ENCODE measurements around the gene LY6G5C. TPM values are rescaled to one million over a fixed set of nuclear protein-coding genes. Genes with fewer than 3 reads are reported as not detected.

Gene LY6G5C
- polyA plus RNA-seq, 3 donors, result 4.8 to 7.3 (median 5.8) TPM

DNA sequence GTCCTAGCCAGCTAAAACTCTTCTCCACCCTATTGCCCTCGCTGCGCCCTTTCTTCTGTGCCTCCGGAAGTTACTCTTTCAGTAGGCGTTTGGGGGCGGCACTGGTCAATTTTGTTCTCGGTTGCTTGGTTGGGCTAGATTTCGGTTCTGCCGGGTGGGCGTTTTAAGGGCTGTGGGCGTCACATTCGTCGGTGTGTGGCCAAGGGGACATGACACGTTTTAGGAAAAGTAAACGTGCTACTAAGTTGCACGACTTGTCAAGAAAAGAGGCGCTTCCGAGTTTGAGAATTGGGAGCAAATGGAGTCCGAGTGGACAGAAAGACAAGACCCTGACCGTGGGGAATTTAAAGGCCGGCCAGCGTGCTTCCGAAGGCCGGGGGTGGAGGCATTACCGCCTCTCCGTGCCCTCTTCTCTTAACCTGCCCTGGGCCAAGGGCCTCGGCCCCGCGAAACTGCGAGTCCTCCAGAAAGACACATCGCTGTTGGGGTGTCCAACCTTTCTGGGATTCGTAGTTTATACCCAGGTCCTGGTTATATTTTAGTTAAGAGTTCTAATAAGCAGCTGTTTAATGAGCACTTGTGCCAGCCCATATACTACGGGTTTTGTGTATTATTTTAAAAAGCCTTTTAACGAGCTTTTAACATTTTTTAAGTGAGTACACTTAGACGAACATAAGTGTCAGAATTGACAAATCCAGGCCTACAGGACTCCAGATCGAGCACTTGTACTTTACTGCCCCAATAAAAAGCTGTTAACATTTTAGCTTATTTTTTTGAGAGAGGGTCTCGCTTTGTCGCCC is 27.7 kb downstream of the LY6G5C start:
- H3K4me2 ChIP-seq (replicated peaks; ENCODE audit: extremely low read depth, low read length, poor library complexity, severe bottlenecking), result peak overlapping the region; percentile 88
- Mint-ChIP-seq H3K4me3 (peak overlapping the region; percentile 93 to 99), H3K9me3 (peaks cover 0 to 2% (median 0%) of the 10 kb centered on the region in 7 donors), H3K36me3 (peaks cover 49 to 63% of the 10 kb centered on the region in 2 donors), H3K4me1 (peaks cover 39% of the 10 kb centered on the region), H3K27me3 (ENCODE audit: low read depth in 3 of 3) (peaks cover 0 to 10% (median 5%) of the 10 kb centered on the region in 3 donors), H3K27ac (peak overlapping the region; percentile 99 to 100 (median 100))
- no peaks in the 10 kb centered on the region for H3K9me3 ChIP-seq (replicated peaks in 1 of 2; ENCODE audit: control insufficient read depth in 1 of 2, insufficient read depth in 1 of 2, low read length in 2 of 2)
- peak overlapping the region; percentile 95 for H3K9ac ChIP-seq (ENCODE audit: insufficient read depth, low read length, poor library complexity, severe bottlenecking)
- no peaks in the 10 kb centered on the region for H3K27me3 ChIP-seq (ENCODE audit: control insufficient read depth in 2 of 2, insufficient read depth in 2 of 2, low read length in 2 of 2)
- H3K4me1 ChIP-seq (ENCODE audit: control insufficient read depth in 1 of 2, insufficient read depth in 2 of 2, low read length in 2 of 2), result peaks cover 20 to 40% of the 10 kb centered on the region in 2 donors
- WGBS (ENCODE audit: insufficient coverage), result 5% methylated on average over 24 of the region's 37 CpGs
- peak in 1 of 3 donors; percentile 83 for DNase-seq
- H3K27ac ChIP-seq (ENCODE audit: low read depth in 1 of 2, low read length in 2 of 2), result peak overlapping the region; percentile 95 to 98
- intact Hi-C loops (cut with micrococcal nuclease), result loop anchor here (1.0 to 2.0 kb wide), 2 partner anchors 12 to 32 kb away; partner anchors contain the start of gene PRRC2A (in 2 of the 2)
- H3K36me3 ChIP-seq (replicated peaks in 1 of 2; ENCODE audit: control insufficient read depth in 1 of 2, insufficient read depth in 2 of 2, low read length in 2 of 2), result peaks cover 27 to 61% of the 10 kb centered on the region in 2 donors
- peak overlapping the region; percentile 48 to 87 (median 76) for H3K4me3 ChIP-seq (replicated peaks in 1 of 3; ENCODE audit: low read depth in 2 of 3, low read length in 3 of 3)
- peak overlapping the region; percentile 82 for H2AFZ ChIP-seq (ENCODE audit: insufficient read depth, low read depth, low read length, poor library complexity, severe bottlenecking)
- H4K20me1 ChIP-seq (ENCODE audit: insufficient read depth, low read length), result peaks cover 32% of the 10 kb centered on the region
- H3K79me2 ChIP-seq (ENCODE audit: insufficient read depth, low read length), result peaks cover 88% of the 10 kb centered on the region
- TF ChIP-seq, protein P1, sequence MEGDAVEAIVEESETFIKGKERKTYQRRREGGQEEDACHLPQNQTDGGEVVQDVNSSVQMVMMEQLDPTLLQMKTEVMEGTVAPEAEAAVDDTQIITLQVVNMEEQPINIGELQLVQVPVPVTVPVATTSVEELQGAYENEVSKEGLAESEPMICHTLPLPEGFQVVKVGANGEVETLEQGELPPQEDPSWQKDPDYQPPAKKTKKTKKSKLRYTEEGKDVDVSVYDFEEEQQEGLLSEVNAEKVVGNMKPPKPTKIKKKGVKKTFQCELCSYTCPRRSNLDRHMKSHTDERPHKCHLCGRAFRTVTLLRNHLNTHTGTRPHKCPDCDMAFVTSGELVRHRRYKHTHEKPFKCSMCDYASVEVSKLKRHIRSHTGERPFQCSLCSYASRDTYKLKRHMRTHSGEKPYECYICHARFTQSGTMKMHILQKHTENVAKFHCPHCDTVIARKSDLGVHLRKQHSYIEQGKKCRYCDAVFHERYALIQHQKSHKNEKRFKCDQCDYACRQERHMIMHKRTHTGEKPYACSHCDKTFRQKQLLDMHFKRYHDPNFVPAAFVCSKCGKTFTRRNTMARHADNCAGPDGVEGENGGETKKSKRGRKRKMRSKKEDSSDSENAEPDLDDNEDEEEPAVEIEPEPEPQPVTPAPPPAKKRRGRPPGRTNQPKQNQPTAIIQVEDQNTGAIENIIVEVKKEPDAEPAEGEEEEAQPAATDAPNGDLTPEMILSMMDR (IDR thresholded peaks at IDR 0.05), result no peak

DNA sequence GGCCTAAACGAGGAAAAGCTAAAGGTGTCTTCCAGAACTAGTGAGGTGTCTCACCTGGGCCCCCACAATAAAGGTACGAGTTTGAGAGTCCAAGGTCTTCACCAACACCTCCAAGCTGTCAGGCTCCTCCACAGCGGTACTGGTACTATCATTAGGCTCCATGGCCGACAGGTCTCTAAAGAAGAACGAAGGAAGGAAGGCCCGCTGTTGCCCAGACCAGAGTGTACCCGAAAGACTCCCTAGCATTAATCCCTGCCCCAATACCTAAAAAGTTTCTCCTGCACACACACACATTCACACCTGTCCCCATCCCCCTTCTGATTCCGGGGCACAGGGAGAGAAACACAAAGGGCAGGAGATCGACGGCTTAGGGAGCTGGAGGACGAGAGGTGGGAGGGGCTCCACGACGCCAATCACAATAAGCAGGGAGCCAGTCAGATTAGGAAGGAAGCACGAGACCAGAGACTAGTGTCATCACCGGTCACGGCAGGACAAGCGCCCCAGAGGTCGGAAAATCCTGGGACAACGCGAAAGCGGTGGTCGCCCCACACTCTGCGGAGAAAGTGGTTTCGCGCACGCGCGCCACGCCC is 29.2 kb downstream of the LY6G5C start:
- Mint-ChIP-seq H3K27ac (peak overlapping the region; percentile 99 to 100 (median 100)), H3K4me1 (peaks cover 28% of the 10 kb centered on the region)
- H3K79me2 ChIP-seq (ENCODE audit: insufficient read depth, low read length), result peaks cover 83% of the 10 kb centered on the region

More for the DNA sequence above, 29.2 kb downstream of the LY6G5C start:
- H3K9ac ChIP-seq (ENCODE audit: insufficient read depth, low read length, poor library complexity, severe bottlenecking), result peak overlapping the region; percentile 95
- no peaks in the 10 kb centered on the region for H3K9me3 ChIP-seq (replicated peaks in 1 of 2; ENCODE audit: control insufficient read depth in 1 of 2, insufficient read depth in 1 of 2, low read length in 2 of 2)
- DNase-seq, result peak; percentile 80 to 93 (median 88)
- H4K20me1 ChIP-seq (ENCODE audit: insufficient read depth, low read length), result peaks cover 32% of the 10 kb centered on the region
- peak overlapping the region; percentile 88 for H3K4me2 ChIP-seq (replicated peaks; ENCODE audit: extremely low read depth, low read length, poor library complexity, severe bottlenecking)
- H3K4me3 Mint-ChIP-seq, result peak overlapping the region; percentile 93 to 99
- 4% methylated on average over 28 of the region's 29 CpGs for WGBS (ENCODE audit: insufficient coverage)
- H3K9me3 Mint-ChIP-seq, result no peaks in the 10 kb centered on the region
- intact Hi-C loops (cut with micrococcal nuclease), result loop anchor here (1.0 to 2.0 kb wide), 2 partner anchors 14 to 31 kb away; partner anchors contain the start of gene PRRC2A (in 2 of the 2)
- H2AFZ ChIP-seq (ENCODE audit: insufficient read depth, low read depth, low read length, poor library complexity, severe bottlenecking), result peak overlapping the region; percentile 82
- H3K36me3 Mint-ChIP-seq, result peaks cover 54 to 63% of the 10 kb centered on the region in 2 donors
- H3K27ac ChIP-seq (ENCODE audit: low read depth in 1 of 2, low read length in 2 of 2), result peak overlapping the region; percentile 95 to 98
- no peaks in the 10 kb centered on the region for H3K27me3 ChIP-seq (ENCODE audit: control insufficient read depth in 2 of 2, insufficient read depth in 2 of 2, low read length in 2 of 2)
- peak overlapping the region; percentile 48 to 87 (median 76) for H3K4me3 ChIP-seq (replicated peaks in 1 of 3; ENCODE audit: low read depth in 2 of 3, low read length in 3 of 3)
- peaks cover 30 to 61% of the 10 kb centered on the region in 2 donors for H3K36me3 ChIP-seq (replicated peaks in 1 of 2; ENCODE audit: control insufficient read depth in 1 of 2, insufficient read depth in 2 of 2, low read length in 2 of 2)
- peaks cover 0 to 10% (median 5%) of the 10 kb centered on the region in 3 donors for H3K27me3 Mint-ChIP-seq (ENCODE audit: low read depth in 3 of 3)
- TF ChIP-seq, protein P1 (IDR thresholded peaks at IDR 0.05), result no peak
- H3K4me1 ChIP-seq (ENCODE audit: control insufficient read depth in 1 of 2, insufficient read depth in 2 of 2, low read length in 2 of 2), result peaks cover 20 to 29% of the 10 kb centered on the region in 2 donors

Measured in CD14-positive monocyte (primary cell).